NCI-H146 treated with DMSO at 0.1 percent for 48 hours (cell line): ENCODE measurements around the gene EIF2S2.

Experiments
- DNase-seq: peaks from one replicate; lab custom pipeline; 2025; ENCODE audit not compliant: unreplicated experiment; lab: John Stamatoyannopoulos, UW

Gene EIF2S2

GRCh38 chr20:34122274-34122980, 10.4 kb upstream of the EIF2S2 start:
- DNase-seq: no peak

GRCh38 chr20:34120213-34120612, 8.2 kb upstream of the EIF2S2 start:
- no peak for DNase-seq

- DNase-seq: no peak
These were observed 3.2 kb upstream of the EIF2S2 start for GRCh38 chr20:34115232-34115631.

GRCh38 chr20:34114809-34115208, 2.8 kb upstream of the EIF2S2 start:
- no peak for DNase-seq

- peak; percentile 73 for DNase-seq
These were observed 608 bp upstream of the EIF2S2 start for GRCh38 chr20:34112600-34113101.

- peak; percentile 12 for DNase-seq
These were observed 1.1 kb downstream of the EIF2S2 start for GRCh38 chr20:34110745-34111641.

GRCh38 chr20:34110025-34110744, 1.9 kb downstream of the EIF2S2 start:
- no peak for DNase-seq

- no peak for DNase-seq
These were observed 2.6 kb downstream of the EIF2S2 start for GRCh38 chr20:34109442-34109841.

- no peak for DNase-seq
These were observed 3.3 kb downstream of the EIF2S2 start for GRCh38 chr20:34108616-34109174.

GRCh38 chr20:34105978-34106675, 5.9 kb downstream of the EIF2S2 start:
- no peak for DNase-seq

GRCh38 chr20:34104059-34104458, 8.0 kb downstream of the EIF2S2 start:
- no peak for DNase-seq

GRCh38 chr20:34102342-34102741, 9.7 kb downstream of the EIF2S2 start:
- no peak for DNase-seq

- no peak for DNase-seq
These were observed 11.5 kb downstream of the EIF2S2 start for GRCh38 chr20:34100576-34100975.

GRCh38 chr20:34099675-34100074, 12.4 kb downstream of the EIF2S2 start:
- DNase-seq: no peak

GRCh38 chr20:34098570-34098969, 13.5 kb downstream of the EIF2S2 start:
- no peak for DNase-seq

- no peak for DNase-seq
These were observed 15.2 kb downstream of the EIF2S2 start for GRCh38 chr20:34096699-34097444.

GRCh38 chr20:34095825-34096224, 16.2 kb downstream of the EIF2S2 start:
- DNase-seq: no peak

- no peak for DNase-seq
These were observed 18.1 kb downstream of the EIF2S2 start for GRCh38 chr20:34093895-34094294.

- no peak for DNase-seq
These were observed 20.3 kb downstream of the EIF2S2 start for GRCh38 chr20:34091637-34092200.
